ENCODE results near the gene DAP. TPM values are rescaled to one million over a fixed set of nuclear protein-coding genes. Genes with fewer than 3 reads are reported as not detected.
"Not testable (repeated sequence)": the region's sequence is repeated elsewhere in the genome, so short reads cannot be mapped to it uniquely, and the experiment has no call there.

DAP gene
- total and polyA plus RNA-seq, 12 donors: 27.4 to 197 (median 101) TPM

DNA sequence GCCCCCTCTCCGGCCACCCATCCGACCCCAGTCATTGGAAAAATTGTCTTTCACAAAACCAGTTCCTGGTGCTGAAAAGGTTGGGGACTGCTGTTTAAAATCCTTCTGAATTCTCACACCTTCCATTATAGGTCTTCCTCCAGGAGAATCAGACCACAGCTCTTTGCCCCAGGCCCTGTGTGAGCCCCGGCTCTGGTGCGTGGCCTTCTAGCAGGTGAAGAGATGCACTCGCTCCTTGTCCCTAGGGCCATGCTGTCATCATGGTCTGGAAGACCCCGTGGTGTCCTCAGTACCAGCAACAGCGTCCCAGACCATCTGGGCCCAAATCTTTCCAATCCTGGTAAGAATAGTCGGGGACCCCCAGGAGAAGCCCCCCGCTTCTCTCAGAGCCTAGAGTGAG is 95.2 kb downstream of the DAP start:
- H3K36me3 ChIP-seq (replicated peaks in 1 of 2): no peaks in the 10 kb centered on the region
- intact Hi-C loops (cut with DNase I): no loop called here
- no peak overlapping the region for H3K4me3 ChIP-seq
- H3K4me1 ChIP-seq (replicated peaks in 1 of 2): no peaks in the 10 kb centered on the region
- no peak overlapping the region for H3K27ac ChIP-seq
- no peaks in the 10 kb centered on the region for H3K9me3 ChIP-seq (replicated peaks in 1 of 3)
- H3K27me3 ChIP-seq: no peaks in the 10 kb centered on the region
- WGBS, 4 donors: 78 to 94% (median 88%) methylated on average over 5 to 9 of the region's 9 CpGs
- TF ChIP-seq POLR2A (IDR thresholded peaks at IDR 0.05) (no peak), CTCF (IDR thresholded peaks at IDR 0.05) (no peak)
- DNase-seq: no peak

GRCh38 chr5:10664180-10664769 is 96.8 kb downstream of the DAP start:
- H3K27me3 ChIP-seq; DNase-seq; H3K4me3 ChIP-seq; H3K36me3 ChIP-seq (replicated peaks in 1 of 2); H3K9me3 ChIP-seq (replicated peaks in 1 of 3); intact Hi-C loops (cut with DNase I); H3K4me1 ChIP-seq (replicated peaks in 1 of 2); H3K27ac ChIP-seq: not testable (repeated sequence)
- WGBS, 4 donors: 83 to 88% (median 86%) methylated on average over 6 of the region's 6 CpGs

- intact Hi-C loops (cut with DNase I): no loop called here
- TF ChIP-seq POLR2A (IDR thresholded peaks at IDR 0.05) (no peak), CTCF (IDR thresholded peaks at IDR 0.05) (no peak)
- H3K4me3 ChIP-seq: no peak overlapping the region
- H3K9me3 ChIP-seq (replicated peaks in 1 of 3): no peaks in the 10 kb centered on the region
- no peaks in the 10 kb centered on the region for H3K4me1 ChIP-seq (replicated peaks in 1 of 2)
- 45 to 59% (median 55%) methylated on average over 8 to 13 of the region's 13 CpGs for whole genome bisulfite sequencing, 4 donors
- no peaks in the 10 kb centered on the region for H3K27me3 ChIP-seq
- no peak overlapping the region for H3K27ac ChIP-seq
- peak in 2 of 7 donors; percentile 29 to 67 for DNase-seq
- H3K36me3 ChIP-seq (replicated peaks in 1 of 2): no peaks in the 10 kb centered on the region
Observed at GRCh38 chr5:10663489-10664179, 97.4 kb downstream of the DAP start.

- DNase-seq: no peak
- H3K36me3 ChIP-seq (replicated peaks in 1 of 2): no peaks in the 10 kb centered on the region
- H3K27me3 ChIP-seq: no peaks in the 10 kb centered on the region
- H3K4me1 ChIP-seq (replicated peaks in 1 of 2): no peaks in the 10 kb centered on the region
- no peak overlapping the region for H3K4me3 ChIP-seq
- H3K9me3 ChIP-seq (replicated peaks in 1 of 3): no peaks in the 10 kb centered on the region
- 77 to 87% (median 82%) methylated on average over 7 to 10 of the region's 10 CpGs for WGBS, 4 donors
- H3K27ac ChIP-seq: no peak overlapping the region
- TF ChIP-seq CTCF (IDR thresholded peaks at IDR 0.05) (no peak), POLR2A (IDR thresholded peaks at IDR 0.05) (no peak)
- intact Hi-C loops (cut with DNase I): no loop called here
Observed at GRCh38 chr5:10662661-10663488, 98.2 kb downstream of the DAP start.

Measured in adrenal gland (tissue), 12 donors.